SKM-1 (cell line): ENCODE results near the gene IGDCC3.
"Not testable (repeated sequence)": the region's sequence is repeated elsewhere in the genome, so short reads cannot be mapped to it uniquely, and the experiment has no call there.

Experiments used
- DNase-seq: peaks from one replicate; lab custom pipeline; 2025; ENCODE audit not compliant: unreplicated experiment; lab: John Stamatoyannopoulos, UW

IGDCC3 gene

DNA sequence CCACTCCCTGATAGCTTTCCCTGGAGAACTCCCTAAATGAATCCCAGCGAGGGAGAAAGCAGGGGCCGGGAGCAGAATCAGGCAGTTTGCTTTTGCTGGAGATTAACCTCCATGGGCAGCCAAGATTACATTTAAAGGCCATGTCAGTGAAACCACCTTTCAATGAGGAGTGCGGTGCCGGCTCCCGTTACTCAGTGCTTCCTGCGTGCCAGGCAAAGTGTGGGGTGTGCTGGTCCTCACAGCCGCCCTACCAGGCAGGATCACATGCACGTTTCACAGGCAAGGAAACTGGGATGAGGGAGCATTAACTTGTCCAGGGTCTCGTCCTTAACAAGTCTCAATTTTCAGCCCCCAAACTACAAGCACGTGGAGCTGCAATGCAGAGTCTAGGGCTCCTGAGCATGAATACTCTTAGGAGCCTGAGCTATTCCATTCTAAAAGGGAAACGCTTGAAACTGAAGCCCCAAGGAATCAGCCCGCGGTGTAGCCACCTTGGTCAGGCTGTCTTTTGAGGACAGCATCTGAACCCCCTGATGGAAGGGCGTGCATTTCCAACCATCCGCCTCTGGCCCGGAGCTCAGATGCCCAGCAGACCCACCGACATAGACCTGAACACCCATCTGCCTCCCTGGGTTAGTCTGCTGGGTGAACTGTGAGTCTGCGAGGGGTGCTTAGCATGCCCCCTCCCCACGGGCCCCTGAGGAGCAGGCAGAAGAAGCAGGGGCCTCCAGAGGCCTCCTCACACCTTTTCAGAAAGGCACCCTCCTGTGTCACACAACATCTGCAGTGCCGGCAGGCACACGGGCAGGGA is 5.6 kb downstream of the IGDCC3 start:
- no peak for DNase-seq

DNA sequence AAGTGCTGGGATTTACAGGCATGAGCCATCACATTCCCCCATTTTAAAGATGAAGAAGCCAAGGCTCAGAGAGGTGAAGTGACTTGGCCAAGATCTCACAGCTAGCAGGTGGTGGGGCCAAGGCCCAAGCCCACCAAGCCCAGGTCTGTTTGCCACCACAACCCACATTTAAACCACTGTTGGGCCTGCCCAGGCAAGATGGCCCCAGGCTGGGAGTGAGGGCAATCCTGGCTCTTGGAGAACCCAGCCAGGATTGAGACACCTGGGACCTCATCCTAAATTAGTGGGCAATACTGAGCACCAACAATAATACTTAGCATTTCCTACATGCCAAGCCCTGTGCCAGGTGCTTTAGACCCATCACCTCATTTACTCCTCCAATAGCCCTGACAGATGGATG is 6.9 kb downstream of the IGDCC3 start:
- no peak for DNase-seq

- no peak for DNase-seq
Observed at GRCh38 chr15:65369651-65370050, 8.2 kb downstream of the IGDCC3 start.

GRCh38 chr15:65369212-65369547 is 8.6 kb downstream of the IGDCC3 start:
- no peak for DNase-seq

- DNase-seq = no peak
Observed at GRCh38 chr15:65368302-65369211, 9.2 kb downstream of the IGDCC3 start.

GRCh38 chr15:65366122-65366892 is 11.5 kb downstream of the IGDCC3 start:
- no peak for DNase-seq

GRCh38 chr15:65365229-65365628 is 12.6 kb downstream of the IGDCC3 start:
- DNase-seq = no peak

GRCh38 chr15:65363766-65364165 is 14.0 kb downstream of the IGDCC3 start:
- no peak for DNase-seq

- no peak for DNase-seq
Observed at GRCh38 chr15:65363306-65363705, 14.5 kb downstream of the IGDCC3 start.

- no peak for DNase-seq
Observed at GRCh38 chr15:65362491-65362890, 15.3 kb downstream of the IGDCC3 start.

- DNase-seq = no peak
Observed at GRCh38 chr15:65361708-65362459, 15.9 kb downstream of the IGDCC3 start.

DNA sequence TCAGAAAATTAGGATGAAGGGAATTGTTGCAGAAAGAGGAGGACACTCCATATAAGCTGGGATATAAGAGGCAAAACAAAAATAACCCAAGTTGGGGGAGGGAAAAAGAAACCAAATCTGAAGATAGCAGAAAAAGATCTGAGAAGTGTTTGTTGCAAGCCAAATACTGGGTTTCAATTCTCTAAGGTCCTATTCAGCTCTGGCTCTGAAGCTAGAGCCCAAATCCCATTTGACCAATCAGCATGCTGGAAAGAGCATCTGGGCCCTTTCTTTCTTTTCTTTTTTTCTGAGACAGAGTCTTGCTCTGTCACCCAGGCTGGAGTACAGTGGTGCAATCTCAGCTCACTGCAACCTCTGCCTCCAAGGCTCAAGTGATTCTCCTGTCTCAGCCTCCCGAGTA is 17.3 kb downstream of the IGDCC3 start:
- no peak for DNase-seq

- no peak for DNase-seq
Observed at GRCh38 chr15:65355988-65356353, 21.8 kb downstream of the IGDCC3 start.

- DNase-seq = no peak
Observed at GRCh38 chr15:65355173-65355987, 22.4 kb downstream of the IGDCC3 start.

- DNase-seq = no peak
Observed at GRCh38 chr15:65354835-65355172, 23.0 kb downstream of the IGDCC3 start.

GRCh38 chr15:65351972-65352371 is 25.8 kb downstream of the IGDCC3 start:
- DNase-seq = not testable (repeated sequence)

GRCh38 chr15:65349338-65349737 is 28.5 kb downstream of the IGDCC3 start:
- no peak for DNase-seq

DNA sequence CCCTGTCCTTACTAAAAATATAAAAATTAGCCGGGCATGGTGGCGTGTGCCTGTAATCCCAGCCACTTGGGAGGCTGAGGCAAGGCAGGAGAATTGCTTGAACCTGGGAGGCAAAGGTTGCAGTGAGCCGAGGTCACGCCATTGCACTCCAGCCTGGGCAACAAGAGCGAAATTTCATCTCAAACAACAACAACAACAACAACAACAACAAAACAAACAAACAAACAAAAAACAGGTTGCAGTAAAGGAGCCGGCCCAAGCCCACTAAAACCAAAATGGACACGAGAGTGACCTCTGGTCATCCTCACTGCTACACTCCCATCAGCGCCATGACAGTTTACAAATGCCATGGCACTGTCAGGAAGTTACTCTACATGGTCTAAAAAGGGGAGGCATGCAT is 30.0 kb downstream of the IGDCC3 start:
- not testable (repeated sequence) for DNase-seq

DNA sequence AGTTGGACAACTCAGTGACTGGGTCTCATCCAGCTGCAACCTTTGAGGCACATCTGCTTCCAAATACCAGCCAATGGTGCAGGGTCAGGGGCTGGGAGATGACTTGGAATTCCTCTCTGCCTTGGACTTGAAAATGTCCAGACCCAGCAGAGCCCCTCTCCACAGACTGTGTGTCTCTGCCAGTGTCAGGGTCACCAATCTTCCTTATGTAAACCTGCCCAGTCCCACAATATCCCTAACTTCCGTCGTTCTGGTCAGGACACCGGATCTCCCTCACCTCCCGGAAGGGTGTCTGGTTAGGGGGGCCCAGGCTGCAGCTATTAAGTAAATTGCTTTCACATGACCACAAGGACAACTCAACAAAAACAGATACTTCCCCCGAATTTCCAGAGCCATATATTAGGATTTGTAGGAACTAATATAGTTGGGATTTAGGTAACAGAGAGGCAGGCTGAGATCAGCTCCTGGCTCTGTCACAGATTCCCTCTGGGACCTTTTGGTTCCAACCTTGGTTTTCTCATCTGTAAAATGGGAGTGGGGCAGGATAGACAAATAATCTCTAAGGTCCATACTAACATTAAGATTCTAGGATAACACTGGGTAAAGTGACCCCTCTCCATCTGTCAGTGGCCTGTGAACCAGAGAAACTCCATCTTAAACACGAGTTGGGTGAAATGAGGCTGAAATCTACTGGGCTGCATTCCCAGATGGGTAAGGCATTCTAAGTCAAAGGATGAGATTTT is 30.8 kb downstream of the IGDCC3 start:
- DNase-seq = no peak
